Measurements from ENCODE around the gene PPL. TPM values are rescaled to one million over a fixed set of nuclear protein-coding genes. Genes with fewer than 3 reads are reported as not detected.
A peak's percentile ranks its signal among the peaks of the same experiment; 100 is the strongest.

Gene PPL
- total and polyA plus RNA-seq, 2 of the 13 experiments (the other 11 are each of a cell fraction or from before 2014, with no cell fraction given) = 5.7 to 6.6 TPM

DNA sequence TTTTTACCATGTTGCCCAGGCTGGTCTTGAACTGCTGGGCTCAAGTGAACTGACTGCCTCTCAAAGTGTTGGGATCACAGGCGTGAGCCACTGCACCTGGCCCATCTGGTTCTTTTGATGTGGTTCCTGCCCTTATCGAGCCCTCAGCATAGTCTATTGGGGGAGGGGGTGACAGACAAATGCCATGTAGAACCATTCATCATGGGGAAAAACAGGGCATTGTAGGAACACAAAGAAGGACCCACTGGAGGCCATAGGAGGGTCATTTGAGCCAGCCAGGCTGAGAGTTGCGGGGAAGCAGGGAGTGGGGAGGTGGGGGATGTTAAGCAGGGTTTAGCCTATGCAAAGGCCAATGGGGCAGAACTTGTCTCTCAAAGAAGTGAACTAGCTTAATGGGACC is 33.1 kb upstream of the PPL start:
- DNase-seq (ENCODE audit: low spot score) (no peak), ATAC-seq (no peak), FAIRE-seq (no peak)
- ChIA-PET POLR2A (interaction anchor here (1.9 kb wide), 1 partner anchor 12 kb away, joined by 4 read pairs; the partner anchor contains the start of gene SEC14L5), CTCF (ENCODE audit: low intra/inter-chr PET ratio, low total read pairs) (no interaction called here)
- intact Hi-C loops (cut with micrococcal nuclease; ENCODE audit: unreplicated experiment) (no loop called here), in situ Hi-C loops (cut with HindIII; ENCODE audit: extremely low pct_ligation_motif_present, low pct_unique_long_range_greater_than_20kb) (loop anchor here (25.0 kb wide), 1 partner anchor 458 kb away; no protein-coding TSS in a partner anchor)
- Histone ChIP-seq H3K36me3 (replicated peaks in 1 of 2; ENCODE audit: control insufficient read depth in 1 of 2, insufficient read depth in 2 of 2, low read length in 2 of 2) (no peaks in the 10 kb centered on the region), H3K27ac (ENCODE audit: extremely low read length, insufficient read depth, low read length) (no peak overlapping the region), H3K4me2 (ENCODE audit: low read depth, low read length) (no peak overlapping the region), H2AFZ (ENCODE audit: low read length) (no peak overlapping the region), H3K27me3 (ENCODE audit: control insufficient read depth in 1 of 2, insufficient read depth in 2 of 2, low read length in 2 of 2) (peaks cover 0 to 19% of the 10 kb centered on the region in 2 experiments; a peak in 3 of 5 replicates), H3K9ac (ENCODE audit: insufficient read depth, low read depth, low read length) (no peak overlapping the region), H3K79me2 (ENCODE audit: insufficient read depth, low read length) (no peaks in the 10 kb centered on the region), H4K20me1 (ENCODE audit: insufficient read depth, low read length) (no peaks in the 10 kb centered on the region), H3K4me3 (replicated peaks in 1 of 3; ENCODE audit: insufficient read depth in 1 of 3, low read depth in 2 of 3, low read length in 3 of 3) (no peak overlapping the region), H3K9me3 (ENCODE audit: low read length) (no peaks in the 10 kb centered on the region), H3K4me1 (ENCODE audit: insufficient read depth, low read length) (0 out of 2 replicates have a peak, but pooled peaks cover 16% of the 10 kb centered on the region)
- TF ChIP-seq PRPF4 (IDR thresholded peaks at IDR 0.05; ENCODE audit: low read depth, low read length, poor library complexity, severe bottlenecking) (no peak), RNF2 (conservative IDR thresholded peaks at IDR 0.05; ENCODE audit: low read depth) (0 out of 2 replicates have a peak, but pooled peaks have one; percentile 9), GZF1 (CRISPR knock-in tag; IDR thresholded peaks at IDR 0.05) (no peak), ZNF501 (CRISPR knock-in tag; IDR thresholded peaks at IDR 0.05) (no peak)
- no TSS peak for BruUV-seq (replicated peaks)
- 35% methylated on average over 3 of the region's 3 CpGs for WGBS (ENCODE audit: low lambda C conversion rate)

GRCh38 chr16:4968879-4969483 is 32.0 kb upstream of the PPL start:
- ChIA-PET POLR2A (no interaction called here), CTCF (ENCODE audit: low intra/inter-chr PET ratio, low total read pairs) (no interaction called here)
- FAIRE-seq = no peak
- intact Hi-C loops (cut with micrococcal nuclease; ENCODE audit: unreplicated experiment) = no loop called here
- Histone ChIP-seq H3K36me3 (replicated peaks in 1 of 2; ENCODE audit: control insufficient read depth in 1 of 2, insufficient read depth in 2 of 2, low read length in 2 of 2) (no peaks in the 10 kb centered on the region), H2AFZ (ENCODE audit: low read length) (no peak overlapping the region), H3K9me3 (ENCODE audit: low read length) (no peaks in the 10 kb centered on the region), H3K4me2 (ENCODE audit: low read depth, low read length) (no peak overlapping the region), H3K4me1 (ENCODE audit: insufficient read depth, low read length) (0 out of 2 replicates have a peak, but pooled peaks cover 16% of the 10 kb centered on the region), H4K20me1 (ENCODE audit: insufficient read depth, low read length) (no peaks in the 10 kb centered on the region), H3K4me3 (replicated peaks in 1 of 3; ENCODE audit: insufficient read depth in 1 of 3, low read depth in 2 of 3, low read length in 3 of 3) (no peak overlapping the region), H3K27me3 (ENCODE audit: control insufficient read depth in 1 of 2, insufficient read depth in 2 of 2, low read length in 2 of 2) (peaks cover 0 to 19% of the 10 kb centered on the region in 2 experiments; a peak in 3 of 5 replicates), H3K9ac (ENCODE audit: insufficient read depth, low read depth, low read length) (no peak overlapping the region), H3K27ac (ENCODE audit: extremely low read length, insufficient read depth, low read length) (no peak overlapping the region), H3K79me2 (ENCODE audit: insufficient read depth, low read length) (no peaks in the 10 kb centered on the region)
- no peak for ATAC-seq
- 61% methylated on average over 13 of the region's 13 CpGs for WGBS (ENCODE audit: low lambda C conversion rate)
- DNase-seq (ENCODE audit: low spot score) = no peak
- in situ Hi-C loops (cut with HindIII; ENCODE audit: extremely low pct_ligation_motif_present, low pct_unique_long_range_greater_than_20kb) = loop anchor here (25.0 kb wide), 1 partner anchor 457 kb away; no protein-coding TSS in a partner anchor
- BruUV-seq (replicated peaks) = no TSS peak
- TF ChIP-seq HNRNPK (IDR thresholded peaks at IDR 0.05; ENCODE audit: low read depth, low read length, poor library complexity, severe bottlenecking) (no peak), ZNF138 (CRISPR knock-in tag; IDR thresholded peaks at IDR 0.05; ENCODE audit: low read depth) (no peak), ZNF605 (CRISPR knock-in tag; IDR thresholded peaks at IDR 0.05) (no peak), ZNF24 (IDR thresholded peaks at IDR 0.05) (no peak), ZFP90 (CRISPR knock-in tag; IDR thresholded peaks at IDR 0.05; ENCODE audit: borderline replicate concordance) (no peak), CREM (IDR thresholded peaks at IDR 0.05) (no peak), CREM (CRISPR knock-in tag; IDR thresholded peaks at IDR 0.05) (no peak), ZNF12 (CRISPR knock-in tag; IDR thresholded peaks at IDR 0.05) (no peak), FOXK2 (IDR thresholded peaks at IDR 0.05) (no peak), ZNF432 (CRISPR knock-in tag; IDR thresholded peaks at IDR 0.05; ENCODE audit: borderline replicate concordance) (no peak)
- TF ChIP-seq, protein P1, sequence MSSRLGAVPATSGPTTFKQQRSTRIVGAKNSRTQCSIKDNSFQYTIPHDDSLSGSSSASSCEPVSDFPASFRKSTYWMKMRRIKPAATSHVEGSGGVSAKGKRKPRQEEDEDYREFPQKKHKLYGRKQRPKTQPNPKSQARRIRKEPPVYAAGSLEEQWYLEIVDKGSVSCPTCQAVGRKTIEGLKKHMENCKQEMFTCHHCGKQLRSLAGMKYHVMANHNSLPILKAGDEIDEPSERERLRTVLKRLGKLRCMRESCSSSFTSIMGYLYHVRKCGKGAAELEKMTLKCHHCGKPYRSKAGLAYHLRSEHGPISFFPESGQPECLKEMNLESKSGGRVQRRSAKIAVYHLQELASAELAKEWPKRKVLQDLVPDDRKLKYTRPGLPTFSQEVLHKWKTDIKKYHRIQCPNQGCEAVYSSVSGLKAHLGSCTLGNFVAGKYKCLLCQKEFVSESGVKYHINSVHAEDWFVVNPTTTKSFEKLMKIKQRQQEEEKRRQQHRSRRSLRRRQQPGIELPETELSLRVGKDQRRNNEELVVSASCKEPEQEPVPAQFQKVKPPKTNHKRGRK (CRISPR knock-in tag; IDR thresholded peaks at IDR 0.05) = no peak
- TF ChIP-seq, protein P2, sequence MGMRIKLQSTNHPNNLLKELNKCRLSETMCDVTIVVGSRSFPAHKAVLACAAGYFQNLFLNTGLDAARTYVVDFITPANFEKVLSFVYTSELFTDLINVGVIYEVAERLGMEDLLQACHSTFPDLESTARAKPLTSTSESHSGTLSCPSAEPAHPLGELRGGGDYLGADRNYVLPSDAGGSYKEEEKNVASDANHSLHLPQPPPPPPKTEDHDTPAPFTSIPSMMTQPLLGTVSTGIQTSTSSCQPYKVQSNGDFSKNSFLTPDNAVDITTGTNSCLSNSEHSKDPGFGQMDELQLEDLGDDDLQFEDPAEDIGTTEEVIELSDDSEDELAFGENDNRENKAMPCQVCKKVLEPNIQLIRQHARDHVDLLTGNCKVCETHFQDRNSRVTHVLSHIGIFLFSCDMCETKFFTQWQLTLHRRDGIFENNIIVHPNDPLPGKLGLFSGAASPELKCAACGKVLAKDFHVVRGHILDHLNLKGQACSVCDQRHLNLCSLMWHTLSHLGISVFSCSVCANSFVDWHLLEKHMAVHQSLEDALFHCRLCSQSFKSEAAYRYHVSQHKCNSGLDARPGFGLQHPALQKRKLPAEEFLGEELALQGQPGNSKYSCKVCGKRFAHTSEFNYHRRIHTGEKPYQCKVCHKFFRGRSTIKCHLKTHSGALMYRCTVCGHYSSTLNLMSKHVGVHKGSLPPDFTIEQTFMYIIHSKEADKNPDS (CRISPR knock-in tag; IDR thresholded peaks at IDR 0.05) = no peak

Data from HepG2 (cell line).